ACHN (cell line): ENCODE measurements around the gene SIRT3.

ENCODE experiments used
- DNase-seq: peaks from one replicate; pipeline ENCODE4 v3.0.0-alpha.2; 2015
- in situ Hi-C: cut with HindIII; loops from 2 replicates; pipeline ENCODE4 v1.10.0; 2017; ENCODE audit warnings: low sequenced_read_pairs, low pct_ligation_motif_present, low pct_unique_long_range_greater_than_20kb

SIRT3 gene

GRCh38 chr11:208917-209260 lies 27.3 kb downstream of the SIRT3 start:
- in situ Hi-C loops: no loop called here
- no peak for DNase-seq

GRCh38 chr11:208181-208916 lies 27.8 kb downstream of the SIRT3 start:
- peak; percentile 72 for DNase-seq
- in situ Hi-C loops: no loop called here

GRCh38 chr11:207863-208180 lies 28.3 kb downstream of the SIRT3 start:
- peak; percentile 43 for DNase-seq
- in situ Hi-C loops: no loop called here

GRCh38 chr11:207208-207862 lies 28.8 kb downstream of the SIRT3 start, which contains the start of the genes BET1L and RIC8A:
Gene BET1L, minus strand, starts transcription at chr11:207399. Its CDS starts 78 bp downstream, at chr11:207321.
Gene RIC8A, plus strand, starts transcription at chr11:207708. Its CDS starts 1,147 bp downstream, at chr11:208855.
- DNase-seq: peak; percentile 95
- in situ Hi-C loops: no loop called here

- DNase-seq: no peak
- in situ Hi-C loops: no loop called here
These were observed 29.5 kb downstream of the SIRT3 start for GRCh38 chr11:206526-207207.

GRCh38 chr11:206002-206384 lies 30.1 kb downstream of the SIRT3 start:
- in situ Hi-C loops: no loop called here

GRCh38 chr11:205221-206001 lies 30.7 kb downstream of the SIRT3 start:
- DNase-seq: no peak
- in situ Hi-C loops: no loop called here

More at GRCh38 chr11:206002-206384, 30.1 kb downstream of the SIRT3 start:
- DNase-seq: no peak

GRCh38 chr11:204587-205109 lies 31.5 kb downstream of the SIRT3 start:
- in situ Hi-C loops: no loop called here
- no peak for DNase-seq

- DNase-seq: no peak
- in situ Hi-C loops: no loop called here
These were observed 32.1 kb downstream of the SIRT3 start for GRCh38 chr11:203945-204586.

- DNase-seq: no peak
- in situ Hi-C loops: no loop called here
These were observed 32.8 kb downstream of the SIRT3 start for GRCh38 chr11:203056-203944.

- in situ Hi-C loops: no loop called here
- no peak for DNase-seq
These were observed 33.7 kb downstream of the SIRT3 start for GRCh38 chr11:202490-202889.

GRCh38 chr11:201966-202365 lies 34.2 kb downstream of the SIRT3 start:
- in situ Hi-C loops: no loop called here
- DNase-seq: no peak

- DNase-seq: no peak
- in situ Hi-C loops: no loop called here
These were observed 35.7 kb downstream of the SIRT3 start for GRCh38 chr11:200224-201003.

- in situ Hi-C loops: no loop called here
- no peak for DNase-seq
These were observed 36.4 kb downstream of the SIRT3 start for GRCh38 chr11:199782-200181.

GRCh38 chr11:199004-199581 lies 37.0 kb downstream of the SIRT3 start:
- no peak for DNase-seq
- in situ Hi-C loops: no loop called here

- no peak for DNase-seq
- in situ Hi-C loops: no loop called here
These were observed 37.8 kb downstream of the SIRT3 start for GRCh38 chr11:198236-198806.
